Breast epithelium (tissue), 4 donors: ENCODE measurements around the gene PRPSAP2. TPM values are rescaled to one million over a fixed set of nuclear protein-coding genes. Genes with fewer than 3 reads are reported as not detected.
"Not testable (repeated sequence)": the region's sequence is repeated elsewhere in the genome, so short reads cannot be mapped to it uniquely, and the experiment has no call there.

ENCODE experiments used
- DNase-seq, 2 donors: peaks; one replicate each; pipeline ENCODE4 v3.0.0-alpha.2; 2019; ENCODE audit warnings: low spot score in 2 of 2
- H3K27ac ChIP-seq, 2 donors: fragments of 200-600 bp; sonication (generic) in 1 of 2; one replicate each; pipeline ENCODE4 v1.5.1; 2016 to 2019; ENCODE audit warnings: mild to moderate bottlenecking in 1 of 2
- H3K27me3 ChIP-seq, 2 donors: fragments of 200-600 bp; sonication (generic) in 1 of 2; one replicate each; pipeline versions ENCODE4 v1.5.1 to v1.6.0; 2017 to 2019; ENCODE audit warnings: control low read depth in 1 of 2, mild to moderate bottlenecking in 1 of 2
- H3K36me3 ChIP-seq: fragments of 200-600 bp; one replicate; pipeline ENCODE4 v1.5.1; 2019
- H3K4me1 ChIP-seq, 2 donors: fragments of 200-600 bp; sonication (generic); one replicate each; pipeline ENCODE4 v1.5.1; 2016 to 2019; ENCODE audit warnings: control low read depth in 1 of 2
- H3K4me3 ChIP-seq, 3 donors: fragments of 200-600 bp; sonication (generic); 1 replicate in 2 of 3; 2 replicates in 1 of 3; pipeline ENCODE4 v1.5.1; 2016 to 2019; ENCODE audit warnings: mild to moderate bottlenecking in 3 of 3, moderate library complexity in 2 of 3
- H3K9me3 ChIP-seq, 2 donors: fragments of 200-600 bp; sonication (generic) in 1 of 2; one replicate each; pipeline ENCODE4 v1.5.1; 2016 to 2019; ENCODE audit warnings: control low read depth in 1 of 2
- CTCF ChIP-seq, 3 donors: fragments of 450-650 bp; IDR thresholded peaks; one replicate each; pipeline ENCODE4 v1.5.1; 2016 to 2017; ENCODE audit warnings: antibody characterized with exemption in 3 of 3, mild to moderate bottlenecking in 3 of 3, moderate library complexity in 3 of 3
- POLR2A ChIP-seq: fragments of 450-650 bp; IDR thresholded peaks from one replicate; pipeline ENCODE4 v1.6.1; 2016; ENCODE audit warnings: antibody characterized with exemption, mild to moderate bottlenecking, moderate library complexity
- POLR2AphosphoS5 ChIP-seq, 3 donors: sonication (generic); formaldehyde crosslinking; IDR thresholded peaks; one replicate each; pipeline ENCODE4 v1.6.1; 2017; ENCODE audit warnings: antibody characterized with exemption in 3 of 3
- intact Hi-C: fragments of 100-400 bp; cut with DNase I; formaldehyde crosslinking; loops from one replicate; pipeline ENCODE4 v1.15.1; 2023; ENCODE audit warnings: low total_unique reads
- total RNA-seq, 3 donors: library from RNA; depleted of rRNA; stranded (reverse); fragments of >200 nt; gene quantifications; one replicate each; pipeline ENCODE4 v1.1.0, GENCODE V29; 2016

PRPSAP2 gene
- total RNA-seq, result 10 to 100 TPM; 16.0 to 41.3 (median 23.3) TPM

- H3K9me3 ChIP-seq, result no peaks in the 10 kb centered on the region
- H3K4me3 ChIP-seq, result peak within 1 kb of the TSS; percentile 72 to 98 (median 87)
- peak; percentile 92 to 94 for DNase-seq
- no peaks in the 10 kb centered on the region for H3K4me1 ChIP-seq
- no peak for TF ChIP-seq POLR2A
- TF ChIP-seq POLR2AphosphoS5 (IDR thresholded peaks at IDR 0.05), result peak in 1 of 3 donors; percentile 6
- peak within 1 kb of the TSS; percentile 95 to 96 for H3K27ac ChIP-seq
- no peaks in the 10 kb centered on the region for H3K27me3 ChIP-seq
- intact Hi-C loops, result no loop called here
- H3K36me3 ChIP-seq, result no peaks in the 10 kb centered on the region
Observed at GRCh38 chr17:18857864-18858566, at the start of gene PRPSAP2. PRPSAP2 (plus strand) TSS chr17:18858131; CDS start chr17:18865834, 7,703 bp downstream.

- H3K36me3 ChIP-seq, intact Hi-C loops, H3K27me3 ChIP-seq, H3K9me3 ChIP-seq, H3K4me1 ChIP-seq, H3K4me3 ChIP-seq, H3K27ac ChIP-seq, DNase-seq: not testable (repeated sequence)
Observed at GRCh38 chr17:18815924-18816323, 42.0 kb upstream of the PRPSAP2 start.

GRCh38 chr17:18816489-18817371 lies 41.2 kb upstream of the PRPSAP2 start:
- H3K4me3 ChIP-seq, H3K27ac ChIP-seq, H3K4me1 ChIP-seq, H3K27me3 ChIP-seq, intact Hi-C loops, H3K9me3 ChIP-seq, H3K36me3 ChIP-seq: not testable (repeated sequence)
- TF ChIP-seq CTCF (IDR thresholded peaks at IDR 0.05), result peak in 2 of 3 donors; percentile 34 to 46
- DNase-seq, result peak in 1 of 2 donors; percentile 17

GRCh38 chr17:18821430-18821829 lies 36.5 kb upstream of the PRPSAP2 start:
- H3K27me3 ChIP-seq, H3K4me3 ChIP-seq, H3K27ac ChIP-seq, intact Hi-C loops, DNase-seq, H3K9me3 ChIP-seq, H3K4me1 ChIP-seq, H3K36me3 ChIP-seq: not testable (repeated sequence)

- DNase-seq, H3K4me3 ChIP-seq, H3K9me3 ChIP-seq, H3K4me1 ChIP-seq, H3K27ac ChIP-seq, H3K36me3 ChIP-seq, H3K27me3 ChIP-seq, intact Hi-C loops: not testable (repeated sequence)
Observed at GRCh38 chr17:18827613-18828012, 30.3 kb upstream of the PRPSAP2 start.

- DNase-seq, result peak in 1 of 2 donors; percentile 9
- Histone ChIP-seq H3K27me3 (no peaks in the 10 kb centered on the region), H3K4me3 (no peak overlapping the region), H3K4me1 (no peaks in the 10 kb centered on the region), H3K9me3 (no peaks in the 10 kb centered on the region), H3K36me3 (no peaks in the 10 kb centered on the region), H3K27ac (no peak overlapping the region)
- TF ChIP-seq CTCF (IDR thresholded peaks at IDR 0.05) (no peak), POLR2A (no peak), POLR2AphosphoS5 (IDR thresholded peaks at IDR 0.05) (no peak)
- intact Hi-C loops, result no loop called here
Observed at GRCh38 chr17:18848501-18848900, 9.4 kb upstream of the PRPSAP2 start.

GRCh38 chr17:18850679-18851078 lies 7.3 kb upstream of the PRPSAP2 start:
- TF ChIP-seq POLR2AphosphoS5 (IDR thresholded peaks at IDR 0.05) (no peak), POLR2A (no peak)

More at GRCh38 chr17:18850679-18851078, 7.3 kb upstream of the PRPSAP2 start:
- H3K27me3 ChIP-seq, result no peaks in the 10 kb centered on the region
- no peak overlapping the region for H3K4me3 ChIP-seq
- no peaks in the 10 kb centered on the region for H3K9me3 ChIP-seq
- H3K36me3 ChIP-seq, result no peaks in the 10 kb centered on the region
- DNase-seq, result no peak
- no peak overlapping the region for H3K27ac ChIP-seq
- intact Hi-C loops, result no loop called here
- no peaks in the 10 kb centered on the region for H3K4me1 ChIP-seq
